NCI-H345 (cell line): ENCODE data around the gene ARF6.
"Not testable (repeated sequence)": the region's sequence is repeated elsewhere in the genome, so short reads cannot be mapped to it uniquely, and the experiment has no call there.

Experiments
- DNase-seq: peaks from one replicate; lab custom pipeline; 2025; lab: John Stamatoyannopoulos, UW

ARF6 gene

GRCh38 chr14:49892636-49893308 lies at the start of gene ARF6:
TSS of gene ARF6 (plus strand) at chr14:49893082. CDS start at chr14:49893737, 655 bp downstream.
- peak; percentile 98 for DNase-seq

DNA sequence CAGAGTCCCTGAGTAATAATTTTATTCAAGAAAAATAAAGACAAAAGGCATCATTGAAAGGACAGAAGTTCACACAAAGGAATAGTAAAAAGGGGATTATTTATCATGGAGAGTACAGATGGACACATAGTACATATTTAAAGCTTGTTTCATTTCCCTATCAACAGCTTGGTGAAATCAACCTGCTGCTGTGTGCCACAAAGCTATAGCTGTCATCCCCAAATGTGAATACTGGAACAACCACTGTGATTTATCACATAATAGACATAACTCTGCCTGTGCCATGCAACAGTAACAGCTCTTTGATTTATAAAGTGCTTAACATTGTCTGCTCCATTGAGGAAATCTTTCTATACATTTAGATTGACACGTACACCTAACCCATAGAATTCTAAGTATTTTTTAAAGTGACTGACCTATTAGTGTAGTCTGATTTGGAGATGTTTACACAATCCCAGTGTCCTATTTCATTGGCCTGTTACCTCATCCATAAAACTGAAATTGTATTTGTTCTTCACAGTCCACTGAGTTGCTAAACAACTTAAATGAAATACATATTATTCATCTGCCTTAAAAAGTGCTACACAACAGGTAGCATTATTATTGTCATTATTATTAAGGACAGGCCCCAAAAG lies 43.6 kb upstream of the ARF6 start:
- no peak for DNase-seq

DNA sequence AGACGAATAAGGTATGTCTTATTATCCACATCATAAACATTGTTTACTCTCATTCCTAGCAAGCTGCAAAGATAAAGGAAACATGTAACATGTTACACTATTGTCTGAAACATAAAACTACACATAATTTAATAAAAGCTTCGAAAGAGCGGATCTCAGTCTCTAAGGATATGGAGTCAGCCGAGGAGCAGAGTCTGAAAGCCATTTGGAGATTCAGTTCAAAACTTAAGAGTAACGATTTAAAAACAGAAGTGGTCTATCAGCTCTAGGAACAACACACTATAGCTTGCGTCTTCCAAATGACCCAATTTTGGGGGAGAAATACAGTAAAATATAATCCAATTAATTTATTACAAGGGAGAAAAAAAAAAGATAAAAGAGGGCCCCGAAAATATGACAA lies 41.1 kb upstream of the ARF6 start:
- DNase-seq: no peak

DNA sequence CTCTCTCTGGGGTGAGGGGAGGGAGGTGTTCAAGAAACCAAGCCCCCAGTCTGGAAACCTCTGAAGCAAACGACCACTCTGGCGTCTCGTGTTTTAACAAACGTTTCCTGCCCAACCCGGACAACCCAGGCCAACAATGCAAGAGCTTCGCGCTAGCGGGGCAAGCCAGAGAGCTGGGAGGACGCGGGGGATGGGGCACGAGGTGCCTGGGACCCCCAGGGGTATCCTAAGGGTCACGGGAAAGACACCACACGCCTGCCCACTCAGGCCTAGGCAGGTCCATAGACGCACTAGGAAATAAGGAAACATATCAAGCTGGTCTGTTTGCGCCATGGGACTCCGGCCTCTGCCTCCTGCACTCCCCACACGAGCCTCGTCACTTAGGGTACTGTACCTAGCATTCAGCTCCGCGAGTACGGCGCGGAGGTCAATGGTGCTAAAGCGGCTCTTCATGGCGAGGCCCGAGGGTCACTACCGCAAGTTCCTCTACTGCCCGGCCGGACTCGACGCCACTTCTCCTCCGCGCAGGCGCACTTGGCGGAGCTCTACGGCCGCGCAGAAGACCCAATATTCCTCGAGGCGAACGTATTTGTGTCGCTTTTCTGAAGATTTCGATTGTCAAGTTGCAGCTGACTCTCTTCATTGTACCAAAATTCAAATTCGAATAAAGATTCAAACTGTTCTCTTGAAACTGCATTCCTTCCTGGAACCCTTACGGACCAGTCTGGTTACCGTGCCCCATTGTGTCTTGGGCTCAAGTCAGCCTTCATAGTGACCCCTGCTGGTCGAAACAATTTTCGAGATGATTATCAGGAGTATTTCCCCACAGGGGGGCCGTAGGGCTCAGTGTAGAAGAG lies 40.4 kb upstream of the ARF6 start, which contains the start of gene NEMF:
Gene NEMF, minus strand, starts transcription at position 488 of the 857 bp plus-strand sequence. Its CDS starts 35 bp downstream, at position 453.
- peak; percentile 94 for DNase-seq

GRCh38 chr14:49853158-49853477 lies 39.8 kb upstream of the ARF6 start:
- DNase-seq: no peak

GRCh38 chr14:49853572-49854375 lies 39.1 kb upstream of the ARF6 start:
- DNase-seq: peak; percentile 86

- DNase-seq: no peak
These were observed 35.4 kb upstream of the ARF6 start for GRCh38 chr14:49857427-49858003.

- no peak for DNase-seq
These were observed 34.5 kb upstream of the ARF6 start for GRCh38 chr14:49858383-49858782.

DNA sequence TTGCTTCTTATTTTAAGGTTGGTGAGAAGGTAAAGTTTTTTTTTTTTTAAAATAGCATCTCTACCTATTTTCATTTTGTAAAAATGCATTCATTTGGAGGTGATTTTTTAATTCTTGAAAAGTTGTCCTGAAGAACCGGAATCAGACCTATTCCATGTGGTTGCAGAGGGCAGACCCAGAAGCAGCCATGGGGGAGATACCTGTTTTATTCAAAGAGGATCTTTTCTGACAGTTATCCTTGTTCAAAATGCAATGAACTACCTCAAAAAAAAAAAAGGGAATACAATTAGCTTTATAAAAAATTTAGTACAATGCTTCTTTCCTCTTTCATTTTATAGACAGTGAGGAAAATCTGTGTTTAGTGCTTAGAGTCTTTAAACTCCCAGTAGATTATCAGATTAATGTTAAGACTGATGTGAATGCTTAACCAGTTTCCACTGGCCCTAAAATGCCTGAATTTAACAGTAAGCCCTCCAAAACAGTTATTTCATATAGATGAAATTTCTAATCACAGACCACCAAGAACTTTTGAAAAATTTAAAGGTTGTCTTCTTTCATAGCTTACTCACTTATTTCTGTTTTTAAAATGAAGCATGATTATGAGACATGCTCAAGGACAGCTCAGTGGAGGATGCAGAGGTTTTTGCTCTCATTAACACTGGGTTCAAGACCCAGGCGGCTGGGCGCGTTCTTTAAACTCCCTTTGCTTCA lies 31.7 kb upstream of the ARF6 start:
- no peak for DNase-seq

GRCh38 chr14:49861699-49862088 lies 31.2 kb upstream of the ARF6 start:
- DNase-seq: peak; percentile 56

- DNase-seq: peak; percentile 76
These were observed 30.7 kb upstream of the ARF6 start for GRCh38 chr14:49862089-49862673.

- no peak for DNase-seq
These were observed 29.2 kb upstream of the ARF6 start for GRCh38 chr14:49863487-49864281.

GRCh38 chr14:49865431-49865859 lies 27.4 kb upstream of the ARF6 start:
- DNase-seq: peak; percentile 71

DNA sequence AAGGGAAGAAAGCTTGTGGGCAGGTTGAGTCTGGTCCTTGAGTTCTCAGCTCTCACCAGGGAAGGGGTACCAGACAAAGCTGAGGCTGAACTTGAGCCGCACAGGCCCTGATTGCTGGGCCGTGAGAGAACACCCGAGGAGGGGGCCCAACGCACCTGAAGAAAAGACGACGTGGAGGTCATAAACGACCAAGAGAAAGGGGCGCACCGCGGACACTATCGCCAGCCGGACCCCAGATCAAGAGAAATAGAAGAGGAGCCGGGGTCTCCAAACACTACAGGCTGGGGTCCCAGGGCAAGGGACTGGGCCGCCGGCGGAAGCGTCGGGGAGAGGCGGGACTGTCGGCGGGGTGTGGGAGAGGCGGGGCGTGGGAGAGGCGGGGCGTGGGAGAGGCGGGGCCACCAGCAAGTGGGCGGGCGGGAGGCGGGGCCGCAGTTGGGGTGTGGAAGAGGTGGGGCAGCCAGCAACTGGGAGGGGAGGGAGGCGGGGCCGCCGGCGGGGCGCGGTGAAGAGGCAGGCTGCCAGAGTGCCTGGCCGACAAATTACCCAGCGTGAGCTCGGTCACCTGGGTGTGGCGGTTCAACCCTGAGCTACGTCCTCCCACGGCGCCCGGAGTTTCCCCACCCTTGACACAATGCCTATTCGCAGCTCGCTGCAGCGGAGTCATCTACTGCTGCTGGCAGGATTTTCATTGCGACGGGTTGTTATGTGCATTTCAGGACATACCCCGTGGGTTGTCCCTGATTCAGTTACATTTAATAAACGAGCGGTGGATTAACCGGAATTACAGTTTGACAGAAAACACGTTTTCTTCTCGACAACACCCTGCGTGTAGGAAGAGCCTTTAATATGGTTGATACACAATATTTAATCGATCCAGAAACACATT lies 24.8 kb upstream of the ARF6 start:
- peak; percentile 93 for DNase-seq

DNA sequence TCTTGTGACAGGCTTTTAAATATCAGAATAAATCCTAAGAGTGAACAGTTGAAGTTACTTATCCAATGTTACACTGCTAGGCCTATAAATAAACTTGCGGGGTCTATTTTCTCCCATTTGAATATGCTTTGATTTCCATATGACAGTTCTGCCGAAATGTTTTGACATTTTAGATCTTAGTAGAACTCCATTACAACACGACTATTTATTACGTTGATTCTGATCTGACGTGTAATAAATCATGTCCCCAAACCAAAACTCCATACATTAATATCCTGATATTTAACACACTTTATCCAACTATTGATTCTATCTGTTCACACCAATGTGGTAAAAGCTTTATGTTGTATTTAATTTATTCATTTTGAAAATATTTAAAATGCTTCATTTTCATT lies 24.2 kb upstream of the ARF6 start:
- no peak for DNase-seq

DNA sequence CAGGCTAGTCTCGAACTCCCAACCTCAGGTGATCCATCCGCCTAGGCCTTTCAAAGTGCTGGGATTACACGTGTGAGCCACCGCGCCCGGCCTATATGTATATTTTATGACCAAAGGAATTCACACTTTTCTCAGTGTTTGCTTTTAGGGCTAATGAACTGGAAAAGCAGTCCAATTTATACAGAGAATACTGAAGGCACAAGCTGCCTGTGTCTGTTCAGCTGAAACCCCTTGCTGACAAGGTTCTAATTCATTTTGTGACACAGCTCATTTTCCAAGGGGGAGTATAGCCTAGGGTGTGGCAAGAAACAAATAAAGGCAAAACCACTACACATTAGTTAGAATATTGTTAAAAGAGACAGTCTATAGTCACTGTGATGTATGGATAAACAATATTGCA lies 22.0 kb upstream of the ARF6 start:
- no peak for DNase-seq

DNA sequence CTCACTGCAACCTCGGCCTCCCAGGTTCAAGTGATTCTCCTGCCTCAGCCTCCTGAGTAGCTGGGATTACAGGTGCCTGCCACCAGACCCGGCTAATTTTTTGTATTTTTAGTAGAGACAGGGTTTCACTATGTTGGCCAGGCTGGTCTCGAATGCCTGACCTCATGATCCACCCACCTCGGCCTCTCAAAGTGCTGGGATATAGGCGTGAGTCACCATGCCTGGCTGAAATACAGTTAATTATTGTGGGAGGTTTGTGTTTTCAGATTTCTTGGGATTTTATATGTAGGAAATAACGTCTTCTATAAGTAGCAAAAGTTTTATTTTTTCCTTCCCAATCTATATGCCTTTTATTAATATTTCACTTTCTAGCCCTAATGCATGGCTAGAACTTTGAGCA lies 19.3 kb upstream of the ARF6 start:
- not testable (repeated sequence) for DNase-seq

DNA sequence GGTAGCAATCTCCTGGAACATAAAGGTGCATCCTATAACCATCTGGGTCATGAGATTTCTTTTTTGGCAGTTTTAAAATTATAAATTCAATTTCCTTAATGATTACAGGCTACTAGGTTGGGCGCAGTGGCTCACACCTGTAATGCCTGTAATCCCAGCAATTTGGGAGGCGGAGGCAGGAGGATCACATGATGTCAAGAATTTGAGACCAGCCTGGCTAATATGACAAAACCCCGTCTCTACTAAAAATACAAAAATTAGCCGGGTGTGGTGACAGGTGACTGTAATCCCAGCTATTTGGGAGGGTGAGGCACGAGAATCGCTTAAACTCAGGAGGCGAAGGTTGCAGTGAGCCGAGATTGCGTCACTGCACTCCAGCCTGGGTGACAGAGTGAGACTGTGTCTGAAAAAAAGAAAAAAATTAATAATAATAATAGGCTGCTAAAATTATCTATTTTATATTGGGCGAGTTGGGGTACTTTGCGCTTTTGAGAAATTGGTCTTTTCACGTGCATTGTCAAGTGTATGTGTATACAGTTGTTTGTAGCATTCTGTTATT lies 17.2 kb upstream of the ARF6 start:
- no peak for DNase-seq
